Bronchial epithelial cell (primary cell): ENCODE results near the gene WASL. TPM values are rescaled to one million over a fixed set of nuclear protein-coding genes. Genes with fewer than 3 reads are reported as not detected.
A peak's percentile ranks its signal among the peaks of the same experiment; 100 is the strongest.

ENCODE experiments used
- DNase-seq: peaks from one replicate; pipeline ENCODE4 v3.0.0-alpha.2; 2010; ENCODE audit warnings: low read depth
- FAIRE-seq: peaks from 2 replicates; lab custom pipeline; 2011; peaks lifted over from hg19 to GRCh38; lab: Jason Lieb, UNC
- H3K27me3 ChIP-seq: 2 replicates; pipeline ENCODE4 v1.5.1; 2011; ENCODE audit warnings: low read length; ENCODE audit not compliant: control insufficient read depth, insufficient read depth
- H3K36me3 ChIP-seq: 2 replicates; pipeline ENCODE4 v1.5.1; 2011; ENCODE audit warnings: low read length; ENCODE audit not compliant: control insufficient read depth, insufficient read depth
- H3K4me3 ChIP-seq: 2 replicates; pipeline ENCODE4 v1.5.1; 2011; ENCODE audit warnings: mild to moderate bottlenecking, low read depth, low read length, control low read depth
- total RNA-seq: library from RNA; depleted of rRNA; stranded (reverse); fragments of >200 nt; gene quantifications from 2 replicates; pipeline ENCODE4 v1.2.1, GENCODE V29; 2014
- TF ChIP-seq, protein P1 (sequence below): IDR thresholded peaks from 2 replicates; pipeline ENCODE4 v1.5.1; 2011; ENCODE audit warnings: mild to moderate bottlenecking, moderate library complexity, low read length, control low read depth, inconsistent platforms; ENCODE audit not compliant: insufficient read depth, severe bottlenecking

The WASL gene
- total RNA-seq, 1 donor from 2014 or later, result 15.0 TPM

DNA sequence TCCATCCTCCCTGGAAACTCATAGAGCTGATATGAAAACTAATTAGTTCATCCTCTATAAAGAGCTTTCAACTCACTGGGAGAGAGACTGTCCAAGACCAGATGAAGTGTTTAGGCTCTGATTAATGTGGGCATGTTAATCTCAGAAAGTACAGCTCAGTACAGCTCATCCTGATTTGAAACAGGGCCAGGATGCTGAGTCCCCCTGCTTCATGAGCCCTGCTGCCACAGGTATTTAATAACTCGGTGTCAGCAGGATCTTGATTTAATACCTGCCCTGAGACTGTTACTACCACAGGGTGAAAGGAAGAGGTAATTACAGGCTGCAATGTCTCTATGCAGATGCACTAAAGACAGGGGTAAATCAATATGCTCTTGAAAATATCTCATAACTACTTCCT, 82.3 kb downstream of the WASL start:
- FAIRE-seq (no peak), DNase-seq (peak; percentile 65)
- TF ChIP-seq, protein P1, sequence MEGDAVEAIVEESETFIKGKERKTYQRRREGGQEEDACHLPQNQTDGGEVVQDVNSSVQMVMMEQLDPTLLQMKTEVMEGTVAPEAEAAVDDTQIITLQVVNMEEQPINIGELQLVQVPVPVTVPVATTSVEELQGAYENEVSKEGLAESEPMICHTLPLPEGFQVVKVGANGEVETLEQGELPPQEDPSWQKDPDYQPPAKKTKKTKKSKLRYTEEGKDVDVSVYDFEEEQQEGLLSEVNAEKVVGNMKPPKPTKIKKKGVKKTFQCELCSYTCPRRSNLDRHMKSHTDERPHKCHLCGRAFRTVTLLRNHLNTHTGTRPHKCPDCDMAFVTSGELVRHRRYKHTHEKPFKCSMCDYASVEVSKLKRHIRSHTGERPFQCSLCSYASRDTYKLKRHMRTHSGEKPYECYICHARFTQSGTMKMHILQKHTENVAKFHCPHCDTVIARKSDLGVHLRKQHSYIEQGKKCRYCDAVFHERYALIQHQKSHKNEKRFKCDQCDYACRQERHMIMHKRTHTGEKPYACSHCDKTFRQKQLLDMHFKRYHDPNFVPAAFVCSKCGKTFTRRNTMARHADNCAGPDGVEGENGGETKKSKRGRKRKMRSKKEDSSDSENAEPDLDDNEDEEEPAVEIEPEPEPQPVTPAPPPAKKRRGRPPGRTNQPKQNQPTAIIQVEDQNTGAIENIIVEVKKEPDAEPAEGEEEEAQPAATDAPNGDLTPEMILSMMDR, result no peak
- Histone ChIP-seq H3K36me3 (no peaks in the 10 kb centered on the region), H3K4me3 (no peak overlapping the region), H3K27me3 (no peaks in the 10 kb centered on the region)

DNA sequence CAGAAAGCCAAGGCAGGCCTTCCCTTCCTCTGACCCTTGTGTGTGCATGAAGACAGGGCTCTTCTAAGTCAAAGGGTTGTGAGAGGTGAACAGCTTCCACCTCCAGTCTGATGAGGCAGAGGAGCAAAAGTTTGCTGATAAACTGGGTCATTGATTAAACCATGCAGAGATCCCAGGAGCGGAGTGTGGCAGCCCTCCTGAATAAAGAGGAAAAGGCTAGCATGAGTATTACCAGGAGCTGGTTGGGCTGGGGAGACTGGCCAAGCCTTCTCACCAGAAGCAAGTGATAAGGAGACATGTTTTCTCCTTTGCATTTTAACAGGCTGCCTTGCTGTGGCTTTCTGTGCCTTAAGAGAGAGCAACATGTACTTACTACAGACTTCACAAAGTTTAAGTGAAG, 82.9 kb downstream of the WASL start:
- DNase-seq, result no peak
- TF ChIP-seq, protein P1, result no peak
- FAIRE-seq, result no peak
- no peaks in the 10 kb centered on the region for H3K27me3 ChIP-seq
- no peaks in the 10 kb centered on the region for H3K36me3 ChIP-seq
- H3K4me3 ChIP-seq, result no peak overlapping the region

DNA sequence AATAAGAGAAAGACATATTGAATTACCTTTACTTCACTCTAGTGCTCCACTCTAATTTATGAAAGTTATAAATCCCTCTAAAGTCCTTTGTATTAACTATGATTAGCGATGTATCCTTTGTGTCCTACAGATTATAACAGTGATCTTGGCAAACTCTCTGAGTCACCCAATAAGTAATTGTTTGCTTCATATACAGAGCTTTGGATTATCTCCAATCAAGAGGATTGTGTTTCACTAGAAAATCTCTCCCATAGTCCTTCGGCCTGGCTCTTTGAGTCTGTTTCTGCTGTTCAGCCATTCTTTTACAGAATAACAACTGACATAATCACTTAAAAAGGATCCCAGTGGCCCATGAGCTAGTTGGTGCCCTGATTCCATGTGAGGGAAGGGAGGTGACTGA, 83.6 kb downstream of the WASL start:
- H3K27me3 ChIP-seq, result no peaks in the 10 kb centered on the region
- DNase-seq (peak; percentile 43), FAIRE-seq (no peak)
- TF ChIP-seq, protein P1, result no peak
- H3K4me3 ChIP-seq, result no peak overlapping the region
- H3K36me3 ChIP-seq, result no peaks in the 10 kb centered on the region

DNA sequence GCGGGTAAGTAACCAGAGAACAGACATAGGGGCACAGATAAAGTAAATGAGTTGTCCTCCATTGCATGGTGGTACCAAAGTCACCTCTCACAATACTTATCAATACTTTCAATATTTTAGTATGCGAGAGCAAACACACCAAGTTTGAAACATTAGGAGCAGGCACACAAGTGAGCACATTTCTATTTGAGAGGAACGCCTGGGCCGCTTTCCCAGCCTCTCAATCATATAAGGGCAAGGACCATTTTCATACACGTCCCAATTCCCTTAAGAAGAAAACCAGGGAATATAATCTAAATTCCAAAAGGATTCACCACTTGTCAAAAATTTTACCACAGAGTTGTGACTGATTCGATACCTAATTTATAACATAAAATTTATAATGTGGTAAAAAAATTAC, 85.6 kb downstream of the WASL start:
- H3K36me3 ChIP-seq, result no peaks in the 10 kb centered on the region
- no peaks in the 10 kb centered on the region for H3K27me3 ChIP-seq
- TF ChIP-seq, protein P1, result no peak
- DNase-seq, result no peak
- FAIRE-seq, result no peak
- no peak overlapping the region for H3K4me3 ChIP-seq

DNA sequence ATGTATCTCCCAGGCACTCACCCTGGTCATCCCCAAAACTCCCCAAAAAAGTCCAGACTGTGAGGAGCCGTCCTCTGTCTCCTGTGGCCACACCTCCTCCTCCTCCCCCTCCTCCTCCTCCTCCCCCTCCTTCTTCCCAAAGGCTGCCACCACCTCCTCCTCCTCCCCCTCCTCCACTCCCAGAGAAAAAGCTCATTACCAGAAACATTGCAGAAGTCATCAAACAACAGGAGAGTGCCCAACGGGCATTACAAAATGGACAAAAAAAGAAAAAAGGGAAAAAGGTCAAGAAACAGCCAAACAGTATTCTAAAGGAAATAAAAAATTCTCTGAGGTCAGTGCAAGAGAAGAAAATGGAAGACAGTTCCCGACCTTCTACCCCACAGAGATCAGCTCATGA, 86.0 kb downstream of the WASL start:
- no peaks in the 10 kb centered on the region for H3K27me3 ChIP-seq
- FAIRE-seq (no peak), DNase-seq (no peak)
- TF ChIP-seq, protein P1, result no peak
- no peak overlapping the region for H3K4me3 ChIP-seq
- no peaks in the 10 kb centered on the region for H3K36me3 ChIP-seq

DNA sequence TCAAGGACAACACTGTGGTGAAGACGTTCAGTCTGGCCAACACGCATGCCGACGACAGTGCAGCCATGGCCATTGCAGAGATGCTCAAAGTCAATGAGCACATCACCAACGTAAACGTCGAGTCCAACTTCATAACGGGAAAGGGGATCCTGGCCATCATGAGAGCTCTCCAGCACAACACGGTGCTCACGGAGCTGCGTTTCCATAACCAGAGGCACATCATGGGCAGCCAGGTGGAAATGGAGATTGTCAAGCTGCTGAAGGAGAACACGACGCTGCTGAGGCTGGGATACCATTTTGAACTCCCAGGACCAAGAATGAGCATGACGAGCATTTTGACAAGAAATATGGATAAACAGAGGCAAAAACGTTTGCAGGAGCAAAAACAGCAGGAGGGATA, 86.5 kb downstream of the WASL start:
- Histone ChIP-seq H3K27me3 (no peaks in the 10 kb centered on the region), H3K4me3 (no peak overlapping the region), H3K36me3 (no peaks in the 10 kb centered on the region)
- peak; percentile 81 for FAIRE-seq
- TF ChIP-seq, protein P1, result no peak
- no peak for DNase-seq
